ENCODE measurements around the gene LRRC14B.

LRRC14B gene

DNA sequence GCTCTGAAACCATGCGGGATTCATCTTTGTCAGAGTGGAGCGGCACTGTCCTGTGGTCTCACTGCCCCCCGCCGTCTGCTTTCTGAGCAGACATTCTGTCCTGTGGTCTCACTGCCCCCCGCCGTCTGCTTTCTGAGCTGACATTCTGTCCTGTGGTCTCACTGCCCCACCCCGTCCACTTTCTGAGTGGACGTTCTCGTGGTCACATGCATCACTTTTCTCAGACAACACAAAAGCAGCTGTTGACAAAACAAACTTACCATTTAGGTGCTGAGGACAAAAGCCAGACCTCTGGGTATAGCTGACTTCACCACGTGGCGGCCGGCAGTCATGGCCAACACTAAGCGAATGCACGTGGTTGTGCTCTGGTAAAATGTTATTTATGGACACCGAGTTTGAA lies 2.8 kb downstream of the LRRC14B start:
- Histone ChIP-seq H3K4me1 (ENCODE audit: control insufficient read depth, insufficient read depth, low read length) (no peaks in the 10 kb centered on the region), H3K27ac (ENCODE audit: extremely low read depth, low read depth, low read length) (no peak overlapping the region), H3K4me3 (ENCODE audit: low read depth, low read length) (no peak overlapping the region), H3K36me3 (ENCODE audit: control insufficient read depth in 2 of 2, insufficient read depth in 1 of 2, low read length in 2 of 2) (no peaks in the 10 kb centered on the region), H3K9me3 (ENCODE audit: control insufficient read depth, insufficient read depth, low read depth, low read length) (no peaks in the 10 kb centered on the region)
- POLR2A ChIA-PET: interaction anchor here (1.4 kb wide), 1 partner anchor 24 kb away, joined by 4 read pairs; the partner anchor contains the start of genes CCDC127 and SDHA
- CTCF ChIA-PET: interaction anchor here (0.5 to 0.7 kb wide), 2 partner anchors 53 to 146 kb away, joined by 3 read pairs; no protein-coding TSS in a partner anchor
- TF ChIP-seq SCRT1 (tag by site-specific recombination; IDR thresholded peaks at IDR 0.05; ENCODE audit: borderline replicate concordance): no peak
- TF ChIP-seq, protein P1, sequence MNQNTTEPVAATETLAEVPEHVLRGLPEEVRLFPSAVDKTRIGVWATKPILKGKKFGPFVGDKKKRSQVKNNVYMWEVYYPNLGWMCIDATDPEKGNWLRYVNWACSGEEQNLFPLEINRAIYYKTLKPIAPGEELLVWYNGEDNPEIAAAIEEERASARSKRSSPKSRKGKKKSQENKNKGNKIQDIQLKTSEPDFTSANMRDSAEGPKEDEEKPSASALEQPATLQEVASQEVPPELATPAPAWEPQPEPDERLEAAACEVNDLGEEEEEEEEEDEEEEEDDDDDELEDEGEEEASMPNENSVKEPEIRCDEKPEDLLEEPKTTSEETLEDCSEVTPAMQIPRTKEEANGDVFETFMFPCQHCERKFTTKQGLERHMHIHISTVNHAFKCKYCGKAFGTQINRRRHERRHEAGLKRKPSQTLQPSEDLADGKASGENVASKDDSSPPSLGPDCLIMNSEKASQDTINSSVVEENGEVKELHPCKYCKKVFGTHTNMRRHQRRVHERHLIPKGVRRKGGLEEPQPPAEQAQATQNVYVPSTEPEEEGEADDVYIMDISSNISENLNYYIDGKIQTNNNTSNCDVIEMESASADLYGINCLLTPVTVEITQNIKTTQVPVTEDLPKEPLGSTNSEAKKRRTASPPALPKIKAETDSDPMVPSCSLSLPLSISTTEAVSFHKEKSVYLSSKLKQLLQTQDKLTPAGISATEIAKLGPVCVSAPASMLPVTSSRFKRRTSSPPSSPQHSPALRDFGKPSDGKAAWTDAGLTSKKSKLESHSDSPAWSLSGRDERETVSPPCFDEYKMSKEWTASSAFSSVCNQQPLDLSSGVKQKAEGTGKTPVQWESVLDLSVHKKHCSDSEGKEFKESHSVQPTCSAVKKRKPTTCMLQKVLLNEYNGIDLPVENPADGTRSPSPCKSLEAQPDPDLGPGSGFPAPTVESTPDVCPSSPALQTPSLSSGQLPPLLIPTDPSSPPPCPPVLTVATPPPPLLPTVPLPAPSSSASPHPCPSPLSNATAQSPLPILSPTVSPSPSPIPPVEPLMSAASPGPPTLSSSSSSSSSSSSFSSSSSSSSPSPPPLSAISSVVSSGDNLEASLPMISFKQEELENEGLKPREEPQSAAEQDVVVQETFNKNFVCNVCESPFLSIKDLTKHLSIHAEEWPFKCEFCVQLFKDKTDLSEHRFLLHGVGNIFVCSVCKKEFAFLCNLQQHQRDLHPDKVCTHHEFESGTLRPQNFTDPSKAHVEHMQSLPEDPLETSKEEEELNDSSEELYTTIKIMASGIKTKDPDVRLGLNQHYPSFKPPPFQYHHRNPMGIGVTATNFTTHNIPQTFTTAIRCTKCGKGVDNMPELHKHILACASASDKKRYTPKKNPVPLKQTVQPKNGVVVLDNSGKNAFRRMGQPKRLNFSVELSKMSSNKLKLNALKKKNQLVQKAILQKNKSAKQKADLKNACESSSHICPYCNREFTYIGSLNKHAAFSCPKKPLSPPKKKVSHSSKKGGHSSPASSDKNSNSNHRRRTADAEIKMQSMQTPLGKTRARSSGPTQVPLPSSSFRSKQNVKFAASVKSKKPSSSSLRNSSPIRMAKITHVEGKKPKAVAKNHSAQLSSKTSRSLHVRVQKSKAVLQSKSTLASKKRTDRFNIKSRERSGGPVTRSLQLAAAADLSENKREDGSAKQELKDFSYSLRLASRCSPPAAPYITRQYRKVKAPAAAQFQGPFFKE (tag by site-specific recombination; IDR thresholded peaks at IDR 0.05; ENCODE audit: borderline replicate concordance): no peak
- TF ChIP-seq ZNF664 (tag by site-specific recombination; IDR thresholded peaks at IDR 0.05): no peak
- no peak for TF ChIP-seq ZNF560 (tag by site-specific recombination; IDR thresholded peaks at IDR 0.05; ENCODE audit: borderline replicate concordance)
- TF ChIP-seq ZBTB10 (tag by site-specific recombination; IDR thresholded peaks at IDR 0.05): no peak
- no peak for TF ChIP-seq ZNF133 (tag by site-specific recombination; IDR thresholded peaks at IDR 0.05)
- no peak for TF ChIP-seq GLI4 (tag by site-specific recombination; IDR thresholded peaks at IDR 0.05)
- no peak for TF ChIP-seq ZNF777 (tag by site-specific recombination; IDR thresholded peaks at IDR 0.05; ENCODE audit: borderline replicate concordance)
- TF ChIP-seq ZNF791 (tag by site-specific recombination; IDR thresholded peaks at IDR 0.05): no peak
- TF ChIP-seq ZNF473 (tag by site-specific recombination; IDR thresholded peaks at IDR 0.05): no peak
- no peak for TF ChIP-seq ZNF510 (tag by site-specific recombination; IDR thresholded peaks at IDR 0.05; ENCODE audit: insufficient replicate concordance)
- no peak for TF ChIP-seq ZNF654 (tag by site-specific recombination; IDR thresholded peaks at IDR 0.05; ENCODE audit: low read depth)
- no peak for TF ChIP-seq SP3 (tag by site-specific recombination; IDR thresholded peaks at IDR 0.05)

- Histone ChIP-seq H3K4me3 (ENCODE audit: low read depth, low read length) (no peak overlapping the region), H3K27ac (ENCODE audit: extremely low read depth, low read depth, low read length) (no peak overlapping the region), H3K4me1 (ENCODE audit: control insufficient read depth, insufficient read depth, low read length) (no peaks in the 10 kb centered on the region), H3K36me3 (ENCODE audit: control insufficient read depth in 2 of 2, insufficient read depth in 1 of 2, low read length in 2 of 2) (no peaks in the 10 kb centered on the region), H3K9me3 (ENCODE audit: control insufficient read depth, insufficient read depth, low read depth, low read length) (no peaks in the 10 kb centered on the region)
- POLR2A ChIA-PET: interaction anchor here (1.4 kb wide), 1 partner anchor 23 kb away, joined by 4 read pairs; the partner anchor contains the start of genes CCDC127 and SDHA
- no peak for TF ChIP-seq ZNF404 (tag by site-specific recombination; IDR thresholded peaks at IDR 0.05)
- TF ChIP-seq, protein P2, sequence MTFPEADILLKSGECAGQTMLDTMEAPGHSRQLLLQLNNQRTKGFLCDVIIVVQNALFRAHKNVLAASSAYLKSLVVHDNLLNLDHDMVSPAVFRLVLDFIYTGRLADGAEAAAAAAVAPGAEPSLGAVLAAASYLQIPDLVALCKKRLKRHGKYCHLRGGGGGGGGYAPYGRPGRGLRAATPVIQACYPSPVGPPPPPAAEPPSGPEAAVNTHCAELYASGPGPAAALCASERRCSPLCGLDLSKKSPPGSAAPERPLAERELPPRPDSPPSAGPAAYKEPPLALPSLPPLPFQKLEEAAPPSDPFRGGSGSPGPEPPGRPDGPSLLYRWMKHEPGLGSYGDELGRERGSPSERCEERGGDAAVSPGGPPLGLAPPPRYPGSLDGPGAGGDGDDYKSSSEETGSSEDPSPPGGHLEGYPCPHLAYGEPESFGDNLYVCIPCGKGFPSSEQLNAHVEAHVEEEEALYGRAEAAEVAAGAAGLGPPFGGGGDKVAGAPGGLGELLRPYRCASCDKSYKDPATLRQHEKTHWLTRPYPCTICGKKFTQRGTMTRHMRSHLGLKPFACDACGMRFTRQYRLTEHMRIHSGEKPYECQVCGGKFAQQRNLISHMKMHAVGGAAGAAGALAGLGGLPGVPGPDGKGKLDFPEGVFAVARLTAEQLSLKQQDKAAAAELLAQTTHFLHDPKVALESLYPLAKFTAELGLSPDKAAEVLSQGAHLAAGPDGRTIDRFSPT (tag by site-specific recombination; IDR thresholded peaks at IDR 0.05): 0 out of 2 replicates have a peak, but pooled peaks have one; percentile 42
- CTCF ChIA-PET: interaction anchor here (0.5 to 0.7 kb wide), 2 partner anchors 54 to 147 kb away, joined by 3 read pairs; no protein-coding TSS in a partner anchor
These were observed 3.4 kb downstream of the LRRC14B start for GRCh38 chr5:194603-195209.
